Ishikawa (cell line): Measurements from ENCODE around the gene LAS1L.

Experiments used
- CREB1 ChIP-seq: IDR thresholded peaks from 2 replicates; pipeline ENCODE4 v1.6.1; 2012; ENCODE audit warnings: low read depth
- EGR1 ChIP-seq: IDR thresholded peaks from 2 replicates; pipeline ENCODE4 v1.6.1; 2012
- EP300 ChIP-seq: IDR thresholded peaks from 2 replicates; pipeline ENCODE4 v1.6.1; 2012; ENCODE audit warnings: borderline replicate concordance
- FOXM1 ChIP-seq: IDR thresholded peaks from 2 replicates; pipeline ENCODE4 v1.6.1; 2012; ENCODE audit warnings: low read depth, borderline replicate concordance
- MAX ChIP-seq: IDR thresholded peaks from 2 replicates; pipeline ENCODE4 v1.6.1; 2012
- REST ChIP-seq: IDR thresholded peaks from 2 replicates; pipeline ENCODE4 v1.6.1; 2012; ENCODE audit warnings: low read depth, mild to moderate bottlenecking
- TAF1 ChIP-seq: IDR thresholded peaks from 2 replicates; pipeline ENCODE4 v1.6.1; 2012; ENCODE audit warnings: low read depth, mild to moderate bottlenecking
- TCF12 ChIP-seq: IDR thresholded peaks from 2 replicates; pipeline ENCODE4 v1.6.1; 2012; ENCODE audit warnings: low read depth
- TEAD4 ChIP-seq: IDR thresholded peaks from 2 replicates; pipeline ENCODE4 v1.6.1; 2012
- YY1 ChIP-seq: IDR thresholded peaks from 2 replicates; pipeline ENCODE4 v1.6.1; 2012; ENCODE audit warnings: low read depth

- TF ChIP-seq EGR1 (no peak), FOXM1 (no peak), MAX (no peak), EP300 (no peak), REST (no peak), YY1 (no peak), TEAD4 (no peak), TCF12 (no peak), TAF1 (no peak), CREB1 (no peak)
These were observed 1.7 kb upstream of the LAS1L start for GRCh38 chrX:65536291-65536690.
